GM23338 (cell line): ENCODE results near the gene ITIH5.

Experiments
- CTCF ChIP-seq, 2 experiments: fragments of 200-600 bp in 1 of 2; sonication (generic) in 1 of 2; conservative IDR thresholded peaks; 2 replicates each; pipeline versions ENCODE4 v1.5.1 to v1.6.1; 2016 to 2017; ENCODE audit warnings: antibody characterized with exemption in 2 of 2, low read depth in 2 of 2, mild to moderate bottlenecking in 2 of 2, moderate library complexity in 1 of 2
- REST ChIP-seq: IDR thresholded peaks from one replicate; pipeline ENCODE4 v1.6.1; 2018; ENCODE audit warnings: antibody characterized with exemption; ENCODE audit not compliant: unreplicated experiment
- ZNF114 ChIP-seq: fragments of 250-450 bp; sonication (Bioruptor Pico); IDR thresholded peaks from 2 replicates; pipeline ENCODE4 v1.5.0; 2020; ENCODE audit warnings: mild to moderate bottlenecking, moderate library complexity

- no peak for TF ChIP-seq ZNF114 (CRISPR knock-in tag)
- TF ChIP-seq CTCF (conservative IDR thresholded peaks at IDR 0.05; ENCODE audit: low read depth in 2 of 2): no peak
- no peak for TF ChIP-seq REST
Measured at GRCh38 chr10:7579681-7580080, 87.1 kb downstream of the ITIH5 start.
